Measurements from ENCODE around the gene NXT2.
"Not testable (repeated sequence)": the region's sequence is repeated elsewhere in the genome, so short reads cannot be mapped to it uniquely, and the experiment has no call there.

NXT2 gene

DNA sequence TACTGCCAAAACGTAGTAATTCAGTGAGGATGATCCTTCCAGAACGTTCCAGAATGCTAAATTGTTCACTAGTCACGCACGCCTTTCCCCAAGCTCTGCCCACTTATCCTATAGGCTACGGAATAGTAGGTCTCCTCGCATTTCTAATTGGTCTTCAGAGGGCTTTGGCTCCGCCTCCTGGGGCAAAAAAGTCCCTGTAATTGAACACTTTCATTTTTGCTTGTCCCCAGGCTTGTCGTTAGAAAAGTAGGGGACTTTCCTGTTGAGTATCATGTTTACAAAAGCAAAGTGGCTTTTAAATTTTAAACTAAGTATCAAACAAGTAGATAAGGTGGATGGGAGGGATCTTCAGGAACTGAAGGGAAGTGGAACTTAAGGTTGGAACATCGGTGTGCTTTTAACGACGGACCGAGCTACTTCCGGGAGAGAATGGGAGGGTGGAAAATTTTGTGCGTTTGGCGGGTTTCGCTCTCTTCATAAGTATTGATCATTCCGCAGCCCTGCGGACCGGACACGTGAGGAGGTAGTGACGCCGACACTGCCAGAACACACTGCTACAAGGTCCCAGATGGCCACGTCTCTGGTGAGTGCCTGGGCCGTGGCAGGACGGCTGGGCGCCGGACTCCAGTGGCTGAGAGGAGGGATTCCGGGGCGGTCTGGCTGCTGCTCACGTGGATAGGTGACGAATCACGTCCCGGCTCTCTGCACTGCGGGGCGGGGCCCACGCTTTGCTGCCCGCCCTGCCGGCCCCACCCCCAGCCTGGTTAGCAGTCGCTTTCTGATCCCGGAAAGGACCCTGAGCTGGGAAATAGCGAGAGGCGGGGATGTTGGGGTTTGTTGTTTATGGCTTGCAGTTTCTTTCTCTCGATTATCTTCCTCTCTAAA, at the start of gene NXT2:
TSS of gene NXT2 (plus strand) at position 406 of the 885 bp plus-strand sequence. CDS start at position 569, 163 bp downstream.
- peak; percentile 72 for DNase-seq

DNA sequence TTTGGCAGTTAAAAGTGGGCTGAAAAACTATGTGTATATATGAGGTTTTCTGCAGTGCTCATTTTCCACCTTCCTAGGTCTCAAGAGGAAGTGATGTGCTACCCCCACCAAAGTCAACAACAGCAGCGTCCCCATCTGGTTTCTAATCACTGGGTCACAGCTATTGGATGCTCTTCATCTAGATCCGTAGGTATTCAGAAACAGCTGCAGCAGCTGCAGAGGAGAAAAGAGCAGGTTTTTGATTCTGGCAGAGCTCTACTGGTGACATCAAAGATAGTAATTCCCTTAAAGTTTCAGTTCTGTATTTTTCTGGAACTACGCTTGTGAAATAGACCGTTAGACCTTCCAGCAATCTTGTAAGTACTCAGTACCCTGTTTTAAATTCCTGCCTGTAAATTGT, 49.0 kb upstream of the NXT2 start:
- DNase-seq: no peak

DNA sequence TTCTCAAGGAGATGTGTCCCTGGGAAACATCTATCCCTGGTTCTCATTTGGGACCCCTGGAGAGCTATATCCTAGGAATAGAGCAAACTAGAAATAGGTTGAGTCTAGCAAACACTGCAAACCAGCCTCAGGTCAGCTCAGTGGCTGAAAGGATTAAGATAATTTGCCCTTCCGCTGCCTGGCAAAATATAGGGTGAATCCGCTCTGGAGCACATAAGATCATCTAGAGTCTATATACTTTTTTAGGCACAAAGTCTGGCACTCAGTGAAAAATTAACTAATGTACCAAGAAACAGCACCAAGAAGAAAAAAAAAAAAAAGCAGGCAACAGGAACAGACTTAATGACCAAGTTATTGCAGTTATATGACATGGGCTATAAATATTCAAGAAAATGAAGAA, 47.5 kb upstream of the NXT2 start:
- DNase-seq: no peak

DNA sequence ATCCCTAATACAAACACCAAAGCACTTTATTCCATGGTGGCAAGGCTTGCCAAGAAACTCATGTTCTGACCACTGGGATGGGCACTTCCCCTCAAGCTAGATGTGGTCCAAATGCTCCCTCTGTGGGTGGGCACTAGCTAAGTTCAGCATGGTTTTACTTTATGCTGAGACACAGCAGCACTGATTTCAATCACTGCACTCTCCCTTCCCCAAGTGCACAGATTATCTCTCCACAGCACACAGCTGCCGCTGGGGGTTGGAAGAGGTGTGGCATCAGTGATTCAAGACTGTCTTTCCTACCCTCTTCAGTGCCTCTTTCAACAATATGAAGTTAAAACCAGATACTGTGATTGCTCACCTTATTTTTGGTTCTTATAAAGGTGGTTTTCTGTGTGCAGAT, 38.2 kb upstream of the NXT2 start:
- no peak for DNase-seq

DNA sequence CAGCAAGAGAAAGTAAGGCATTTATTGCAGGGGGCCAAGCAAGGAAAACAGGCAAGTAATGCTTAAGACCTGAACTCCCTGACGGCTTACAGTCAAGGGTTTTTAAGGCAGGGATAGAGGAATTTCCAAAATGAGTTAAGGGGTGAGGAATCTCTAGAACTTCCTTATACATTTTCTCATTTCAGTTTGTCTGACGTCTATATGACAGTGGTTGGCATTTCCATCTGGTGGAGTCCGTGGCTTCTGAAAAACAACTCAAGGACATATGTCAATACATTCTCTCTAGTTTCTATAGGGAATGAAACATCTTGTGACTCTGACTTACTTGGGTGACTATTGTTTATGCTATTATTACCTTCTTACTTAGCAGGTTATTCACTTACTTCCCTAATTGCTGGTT, 35.5 kb upstream of the NXT2 start:
- DNase-seq: no peak

DNA sequence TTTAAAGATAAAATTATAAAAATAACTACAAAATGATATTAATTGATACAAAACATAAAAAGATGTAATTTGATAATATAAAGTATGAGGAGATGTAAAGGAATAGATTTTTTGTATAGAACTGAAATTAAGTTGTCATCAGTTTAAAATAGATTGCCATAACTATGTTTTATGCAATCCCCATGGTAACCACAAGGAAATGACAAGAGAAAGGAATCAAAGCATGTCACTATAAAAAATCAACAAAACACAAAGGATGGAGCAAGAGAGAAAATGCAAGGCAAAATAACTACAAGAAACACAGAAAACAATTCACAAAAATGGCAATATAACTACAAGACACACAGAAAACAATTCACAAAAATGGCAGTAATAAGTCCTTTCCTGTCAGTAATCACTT, 27.7 kb upstream of the NXT2 start:
- DNase-seq: no peak

DNA sequence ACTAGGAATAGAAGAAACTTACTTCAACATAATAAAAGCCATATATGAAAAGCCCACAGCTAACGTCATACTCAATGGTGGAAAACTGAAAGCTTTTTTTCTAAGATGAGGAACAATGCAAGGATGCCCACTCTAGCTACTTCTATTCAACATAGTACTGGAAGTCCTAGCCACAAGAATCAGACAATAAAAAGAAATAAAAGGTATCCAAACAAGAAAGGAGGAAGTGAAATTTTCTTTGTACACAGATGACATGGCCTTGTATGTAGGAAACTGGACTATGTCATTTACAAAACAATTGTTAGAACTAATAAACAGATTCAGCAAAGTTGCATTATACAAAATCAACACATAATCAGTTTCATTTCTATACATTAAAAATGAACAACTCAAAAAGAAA, 25.5 kb upstream of the NXT2 start:
- DNase-seq: no peak

DNA sequence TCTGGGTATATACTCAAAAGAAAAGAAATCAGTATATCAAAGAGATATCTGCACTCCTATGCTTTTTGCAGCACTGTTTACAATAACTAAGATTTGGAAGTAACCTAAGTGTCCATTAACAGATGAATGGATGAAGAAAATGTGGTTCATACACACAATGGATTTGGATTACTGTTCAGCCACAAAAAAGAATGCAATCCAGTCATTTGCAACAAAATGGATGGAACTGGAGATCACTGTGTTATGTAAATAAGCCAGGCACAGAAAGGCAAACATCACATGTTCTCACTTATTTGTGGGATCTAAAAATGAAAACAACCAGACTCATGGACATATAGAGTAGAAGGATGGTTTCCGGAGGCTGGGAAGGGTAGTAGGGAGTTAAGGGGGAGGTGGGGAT, 17.6 kb upstream of the NXT2 start:
- DNase-seq: no peak

DNA sequence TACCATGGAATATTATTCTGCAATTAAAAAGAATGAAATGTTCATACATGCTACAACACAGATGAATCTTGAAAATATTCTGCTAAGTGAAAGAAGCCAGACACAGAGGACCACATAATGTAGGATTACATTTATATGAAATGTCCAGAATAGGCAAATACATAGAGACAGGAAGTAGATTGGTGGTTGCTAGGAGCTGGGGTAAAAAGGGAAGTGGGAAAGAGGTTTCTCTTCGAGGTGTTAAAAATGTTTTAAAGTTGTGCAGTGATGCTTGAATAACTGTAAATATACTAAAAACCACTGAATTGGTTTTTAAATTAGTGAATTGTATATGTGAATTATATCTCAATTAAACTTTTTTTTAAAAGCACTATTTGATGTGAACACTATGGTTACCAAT, 3.6 kb upstream of the NXT2 start:
- no peak for DNase-seq

DNA sequence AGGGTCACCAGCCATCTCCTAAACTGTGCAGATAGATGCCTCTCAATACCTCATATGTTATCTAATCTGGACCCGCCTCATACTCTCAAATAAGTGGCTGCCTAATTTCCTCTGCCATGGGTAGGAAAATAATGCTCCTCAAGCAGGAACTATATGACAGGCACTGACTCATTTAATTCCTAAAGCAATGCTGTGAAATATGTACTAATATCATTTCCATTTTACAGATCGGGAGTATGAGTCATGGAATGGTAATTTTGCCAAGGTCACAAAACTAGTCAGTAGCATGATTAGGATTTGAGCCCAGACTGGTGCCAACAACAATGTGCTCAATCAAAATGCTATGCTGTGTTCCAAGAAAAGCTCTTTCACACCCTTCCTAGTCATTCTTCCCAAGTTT, 3.0 kb upstream of the NXT2 start:
- DNase-seq: no peak

DNA sequence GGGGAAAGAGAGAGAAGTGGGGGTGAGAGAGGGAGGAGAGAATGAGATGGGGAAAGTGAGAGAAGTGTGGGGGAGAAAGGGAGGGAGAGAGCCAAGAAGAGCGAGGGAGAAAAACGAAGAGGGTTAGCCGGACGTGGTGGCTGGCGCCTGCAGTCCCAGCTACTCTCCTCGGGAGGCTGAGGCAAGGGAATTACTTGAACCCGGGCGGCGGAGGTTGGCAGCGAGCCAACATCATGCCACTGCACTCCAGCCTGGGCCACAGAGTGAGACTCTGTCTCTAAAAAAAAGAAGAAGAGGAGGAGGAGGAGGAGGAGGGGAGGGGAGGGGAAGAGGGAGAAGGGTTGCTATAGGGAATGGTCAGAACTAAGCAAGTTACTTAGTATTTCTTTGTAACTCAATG, 1.7 kb upstream of the NXT2 start:
- DNase-seq: no peak

DNA sequence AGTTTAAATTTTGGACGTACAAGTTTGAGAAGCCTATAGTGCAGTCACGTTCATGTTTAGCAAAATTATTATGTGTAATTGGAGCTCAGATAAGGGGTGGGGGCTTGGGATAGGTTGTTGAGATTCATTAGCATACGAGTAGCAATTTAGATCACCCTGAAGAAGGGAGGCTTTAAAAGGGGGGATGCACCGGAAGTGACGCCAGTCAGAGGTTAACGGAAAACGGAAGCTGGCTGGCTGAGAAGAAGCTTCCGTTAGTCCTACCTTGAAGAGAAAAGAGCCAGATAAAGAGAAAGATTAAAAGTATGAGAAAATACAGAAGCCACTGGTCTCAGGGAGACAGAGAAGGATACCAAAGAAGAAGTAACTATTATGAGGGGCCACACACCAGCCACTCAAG, 1.1 kb upstream of the NXT2 start:
- DNase-seq: no peak

DNA sequence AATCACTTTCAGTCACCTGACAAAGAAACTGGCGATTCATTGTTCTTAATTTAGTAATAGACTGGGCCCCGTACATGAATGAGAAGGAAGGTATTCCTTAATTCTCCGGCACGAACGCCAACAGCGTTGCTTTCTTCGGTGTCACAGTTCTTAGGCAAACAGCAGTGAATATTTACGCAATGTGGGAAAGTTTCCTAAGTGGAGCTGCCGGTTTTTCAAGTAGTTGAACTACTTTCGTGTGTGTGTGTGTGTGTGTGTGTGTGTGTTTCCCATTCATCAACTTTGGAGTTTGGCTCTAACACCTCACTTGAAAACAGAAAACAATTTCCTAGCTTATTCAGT, 651 bp downstream of the NXT2 start:
- no peak for DNase-seq

DNA sequence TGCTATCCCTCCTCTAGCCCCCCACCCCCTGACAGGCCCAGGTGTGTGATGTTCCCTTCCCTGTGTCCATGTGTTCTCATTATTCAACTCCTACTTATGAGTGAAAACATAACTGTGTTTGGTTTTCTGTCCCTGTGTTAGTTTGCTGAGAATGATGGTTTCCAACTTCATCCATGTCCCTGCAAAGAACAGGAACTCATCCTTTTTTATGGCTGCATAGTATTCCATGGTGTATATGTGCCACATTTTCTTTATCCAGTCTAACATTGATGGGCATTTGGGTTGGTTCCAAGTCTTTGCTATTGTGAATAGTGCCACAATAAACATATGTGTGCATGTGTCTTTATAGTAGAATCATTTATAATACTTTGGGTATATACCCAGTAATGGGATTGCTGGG, 2.4 kb downstream of the NXT2 start:
- not testable (repeated sequence) for DNase-seq

DNA sequence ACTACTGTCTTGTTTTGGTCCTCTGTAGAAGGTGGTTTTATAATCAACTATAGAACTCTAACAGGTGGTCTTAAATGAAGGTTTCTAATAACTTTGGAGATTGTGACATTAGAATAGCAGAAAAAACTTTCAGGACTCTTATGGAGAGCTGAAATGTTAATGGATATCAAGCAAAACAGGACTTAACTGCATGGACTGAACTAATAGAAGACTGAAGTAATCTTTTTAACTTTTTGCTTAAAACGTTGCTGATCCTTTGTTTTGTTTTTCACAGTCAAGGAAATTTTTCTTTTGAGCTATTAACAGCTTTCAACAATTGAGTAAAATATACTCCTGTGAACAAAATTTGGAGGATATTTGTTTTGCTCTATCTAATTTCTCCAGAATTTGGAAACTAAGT, 17.2 kb downstream of the NXT2 start:
- DNase-seq: no peak

DNA sequence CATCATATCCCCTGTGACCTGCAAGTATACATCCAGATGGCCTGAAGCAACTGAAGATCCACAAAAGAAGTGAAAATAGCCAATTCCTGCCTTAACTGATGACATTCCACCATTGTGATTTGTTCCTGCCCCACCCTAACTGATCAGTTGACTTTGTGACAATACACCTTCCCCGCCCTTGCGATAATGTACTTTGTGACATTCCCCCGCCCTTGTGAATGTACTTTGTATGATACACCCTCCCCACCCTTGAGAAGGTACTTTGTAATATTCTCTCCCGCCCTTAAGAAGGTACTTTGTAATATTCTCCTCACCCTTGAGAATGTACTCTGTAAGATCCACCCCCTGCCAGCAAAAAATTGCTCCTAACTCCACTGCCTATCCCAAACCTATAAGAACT, 39.4 kb downstream of the NXT2 start:
- not testable (repeated sequence) for DNase-seq

DNA sequence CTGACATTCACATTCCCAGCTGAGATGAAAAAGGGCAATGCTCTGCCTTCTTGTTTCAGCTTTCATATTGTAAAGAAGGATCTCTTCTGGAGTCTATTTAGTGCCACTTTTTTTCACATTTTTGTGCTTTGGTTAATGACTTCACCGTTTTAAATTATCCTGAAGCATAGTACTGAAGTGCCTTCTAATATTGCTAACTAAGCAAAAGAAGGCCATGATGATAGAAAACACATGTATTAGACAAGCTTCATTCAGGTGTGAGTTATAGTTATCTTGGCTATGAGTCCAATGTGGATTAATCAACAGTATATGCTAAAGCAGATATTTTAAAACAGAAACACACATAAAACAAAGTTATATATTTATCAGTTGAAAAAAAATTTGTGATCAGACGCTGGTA, 40.4 kb downstream of the NXT2 start:
- no peak for DNase-seq

DNA sequence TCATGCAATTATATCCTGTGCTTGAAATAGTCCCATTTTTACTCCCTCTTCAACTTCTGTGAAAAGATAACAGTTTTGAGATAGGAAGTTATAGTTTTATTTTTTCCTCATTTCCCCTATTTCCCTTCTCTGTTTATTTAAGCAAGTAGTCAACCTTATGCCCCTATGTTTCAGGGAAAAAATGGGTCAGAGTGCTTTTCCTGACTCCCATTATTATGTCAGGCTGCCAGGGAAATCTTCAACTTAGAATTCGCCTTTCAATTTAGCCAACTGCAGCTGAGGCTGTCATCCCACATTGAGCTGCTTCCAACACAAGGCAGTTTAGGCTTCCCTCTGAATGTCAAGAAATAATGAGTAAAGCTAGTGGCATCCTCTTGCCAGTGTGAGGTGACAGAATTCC, 42.3 kb downstream of the NXT2 start:
- no peak for DNase-seq

DNA sequence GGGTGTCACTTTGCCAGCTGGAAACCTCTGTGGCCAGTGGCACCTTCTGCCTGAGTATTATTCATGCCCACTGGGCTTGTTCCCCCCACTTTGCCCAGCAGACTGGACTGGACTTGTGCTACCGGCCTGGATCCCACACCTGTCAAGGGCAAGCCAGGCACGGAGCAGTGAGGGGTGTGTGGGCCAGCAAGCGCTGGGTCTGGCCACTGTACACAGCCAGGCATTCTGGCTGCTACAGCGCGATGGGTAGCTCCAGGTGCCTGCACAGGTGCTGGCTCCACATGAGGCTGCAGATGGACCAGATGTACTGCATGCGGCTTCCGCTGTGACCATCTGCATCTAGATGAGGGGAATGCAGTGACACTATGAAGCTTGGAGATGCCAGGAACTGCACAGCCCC, 48.8 kb downstream of the NXT2 start:
- no peak for DNase-seq

DNA sequence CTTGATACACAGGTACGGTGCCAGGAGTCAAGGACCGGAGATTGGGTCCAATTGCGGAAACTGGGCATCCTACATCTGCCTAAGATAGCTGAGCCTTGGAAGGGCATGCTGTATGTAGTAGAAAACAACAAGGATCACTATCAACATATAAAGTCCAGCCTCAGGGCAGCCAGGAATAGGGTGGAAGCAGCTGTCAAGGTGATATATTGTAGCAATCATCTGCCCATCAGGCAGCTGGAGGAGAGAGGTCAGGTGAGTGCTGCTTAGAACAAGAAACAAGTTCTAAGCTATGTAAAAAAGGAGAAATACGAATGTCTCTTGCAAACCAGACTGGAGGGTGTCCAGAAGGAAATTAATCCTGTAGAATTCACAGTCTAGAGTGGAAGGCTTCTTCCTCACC, 53.5 kb downstream of the NXT2 start:
- no peak for DNase-seq
